Measurements from ENCODE around the gene C1orf53. TPM values are rescaled to one million over a fixed set of nuclear protein-coding genes. Genes with fewer than 3 reads are reported as not detected.

Gene C1orf53
- total and polyA plus RNA-seq, 2 of the 8 experiments (the other 6 are each of a cell fraction or from before 2014, with no cell fraction given) = 0.56 to 1.3 TPM

- Histone ChIP-seq H3K23me2 (ENCODE audit: low read depth, low read length) (no peaks in the 10 kb centered on the region), H3K56ac (replicated peaks; ENCODE audit: insufficient read length, low read depth, low read length) (no peak overlapping the region), H3K79me2 (ENCODE audit: control insufficient read depth in 1 of 2, insufficient read depth in 2 of 2, low read length in 2 of 2) (no peaks in the 10 kb centered on the region), H2AFZ (ENCODE audit: low read length) (no peak overlapping the region), H4K20me1 (replicated peaks in 1 of 2; ENCODE audit: control insufficient read depth in 1 of 2, insufficient read depth in 2 of 2, low read length in 2 of 2) (no peaks in the 10 kb centered on the region), H4K8ac (ENCODE audit: extremely low read depth, insufficient read depth, low read length) (no peak overlapping the region), H3K27ac (ENCODE audit: low read depth, low read length) (no peak overlapping the region), H3K36me3 (ENCODE audit: control insufficient read depth in 2 of 4, insufficient read depth in 4 of 4, low read length in 3 of 4) (no peaks in the 10 kb centered on the region), H4K91ac (replicated peaks; ENCODE audit: insufficient read length, low read length) (no peak overlapping the region), H3K18ac (ENCODE audit: extremely low read depth, low read length) (no peak overlapping the region), H4K5ac (ENCODE audit: insufficient read length, low read depth, low read length) (no peak overlapping the region), H3K4me2 (ENCODE audit: insufficient read depth in 1 of 2, low read depth in 2 of 2, low read length in 2 of 2) (0 out of 4 replicates have a peak overlapping the region, but pooled peaks have one; percentile 18 to 20), H3K14ac (ENCODE audit: insufficient read length) (no peak overlapping the region), H3K4me1 (replicated peaks in 1 of 4; ENCODE audit: control insufficient read depth in 3 of 4, insufficient read depth in 4 of 4, low read length in 3 of 4) (peaks cover 0 to 6% (median 2%) of the 10 kb centered on the region in 4 experiments; a peak in 2 of 7 replicates), H2BK15ac (ENCODE audit: low read length) (no peak overlapping the region), H3K23ac (ENCODE audit: insufficient read length) (no peak overlapping the region), H2BK5ac (ENCODE audit: low read depth, low read length) (no peak overlapping the region), H2BK12ac (ENCODE audit: low read depth, low read length) (no peak overlapping the region), H2BK20ac (ENCODE audit: low read length) (no peak overlapping the region), H2AK5ac (ENCODE audit: low read depth, low read length) (no peak overlapping the region), H3K4ac (replicated peaks; ENCODE audit: insufficient read length, low read depth, low read length) (no peak overlapping the region), H2BK120ac (replicated peaks; ENCODE audit: low read depth, low read length) (no peak overlapping the region), H3K9ac (replicated peaks in 1 of 4; ENCODE audit: extremely low read depth in 1 of 4, low read depth in 3 of 4, low read length in 3 of 4) (peak overlapping the region in 1 of 4 experiments; percentile 8; a peak in 1 of 7 replicates), H3K4me3 (ENCODE audit: extremely low read depth in 1 of 4, insufficient read depth in 2 of 4, low read depth in 3 of 4, low read length in 4 of 4) (no peak overlapping the region), H3K9me3 (ENCODE audit: insufficient read depth in 2 of 2, low read depth in 1 of 2, low read length in 1 of 2) (no peaks in the 10 kb centered on the region), H3K27me3 (replicated peaks in 1 of 4; ENCODE audit: control insufficient read depth in 3 of 4, extremely low read depth in 1 of 4, insufficient read depth in 3 of 4, low read length in 3 of 4) (no peaks in the 10 kb centered on the region), H3K79me1 (ENCODE audit: low read depth, low read length) (no peaks in the 10 kb centered on the region)
- TF ChIP-seq RBBP5 (IDR thresholded peaks at IDR 0.05; ENCODE audit: borderline replicate concordance, low read depth, low read length) (no peak), TEAD4 (IDR thresholded peaks at IDR 0.05; ENCODE audit: low read depth, low read length) (0 out of 2 replicates have a peak, but pooled peaks have one; percentile 47), SIN3A (conservative IDR thresholded peaks at IDR 0.05 in 1 of 2, IDR thresholded peaks at IDR 0.05 in 1 of 2; ENCODE audit: low read depth in 1 of 2, low read length in 2 of 2) (no peak), YY1 (IDR thresholded peaks at IDR 0.05; ENCODE audit: low read depth, low read length) (0 out of 2 replicates have a peak, but pooled peaks have one; percentile 9), JUN (IDR thresholded peaks at IDR 0.05; ENCODE audit: low read depth, low read length) (no peak), TBP (IDR thresholded peaks at IDR 0.05; ENCODE audit: low read depth, low read length) (no peak), KDM4A (IDR thresholded peaks at IDR 0.05; ENCODE audit: low read depth, low read length, severe bottlenecking) (no peak)
- TF ChIP-seq, protein P1, sequence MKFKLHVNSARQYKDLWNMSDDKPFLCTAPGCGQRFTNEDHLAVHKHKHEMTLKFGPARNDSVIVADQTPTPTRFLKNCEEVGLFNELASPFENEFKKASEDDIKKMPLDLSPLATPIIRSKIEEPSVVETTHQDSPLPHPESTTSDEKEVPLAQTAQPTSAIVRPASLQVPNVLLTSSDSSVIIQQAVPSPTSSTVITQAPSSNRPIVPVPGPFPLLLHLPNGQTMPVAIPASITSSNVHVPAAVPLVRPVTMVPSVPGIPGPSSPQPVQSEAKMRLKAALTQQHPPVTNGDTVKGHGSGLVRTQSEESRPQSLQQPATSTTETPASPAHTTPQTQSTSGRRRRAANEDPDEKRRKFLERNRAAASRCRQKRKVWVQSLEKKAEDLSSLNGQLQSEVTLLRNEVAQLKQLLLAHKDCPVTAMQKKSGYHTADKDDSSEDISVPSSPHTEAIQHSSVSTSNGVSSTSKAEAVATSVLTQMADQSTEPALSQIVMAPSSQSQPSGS (IDR thresholded peaks at IDR 0.05; ENCODE audit: low read length) = no peak
- ChIA-PET CTCF (ENCODE audit: partially characterized antibody) (interaction anchor here (0.6 to 2.4 kb wide), 9 partner anchors 10 to 275 kb away, joined by 3 to 8 read pairs (median 4); partner anchors contain the start of gene C1orf53), POLR2A (ENCODE audit: partially characterized antibody) (interaction anchor here (0.7 to 1.0 kb wide), 2 partner anchors 12 to 26 kb away, joined by 3 to 4 read pairs; partner anchors contain the start of gene LHX9)
- DNase-seq (ENCODE audit: low read depth in 1 of 2, low spot score in 2 of 2) = no peak
- WGBS, 2 experiments (ENCODE audit: extremely low coverage in 1 of 2, insufficient coverage in 1 of 2, insufficient read length in 1 of 2, insufficient replicate concordance in 2 of 2, low coverage in 1 of 2, low lambda C conversion rate in 2 of 2, missing lambda C conversion rate in 1 of 2) = 54% methylated on average over 2 of the region's 2 CpGs; no CpG with 5 or more reads in 1 of the 2 experiments
- FAIRE-seq = peak; percentile 24
These were observed 11.5 kb upstream of the C1orf53 start for GRCh38 chr1:197890936-197891335.
